ENCODE data around the gene CDK5. TPM values are rescaled to one million over a fixed set of nuclear protein-coding genes. Genes with fewer than 3 reads are reported as not detected.

CDK5 gene
- total and polyA plus RNA-seq, 9 of the 15 experiments (the other 6 are each of a cell fraction or from before 2014, with no cell fraction given) = 3.2 to 38.0 (median 27.5) TPM

- TF ChIP-seq TAF1 (IDR thresholded peaks at IDR 0.05; ENCODE audit: control insufficient read depth, extremely low read depth, insufficient read depth, low read length, severe bottlenecking) (no peak), ZNF696 (CRISPR knock-in tag; conservative IDR thresholded peaks at IDR 0.05) (no peak), E2F6 (IDR thresholded peaks at IDR 0.05; ENCODE audit: borderline replicate concordance in 1 of 2, extremely low read depth in 1 of 2, insufficient read depth in 1 of 2, insufficient read length in 1 of 2, low read depth in 1 of 2, low read length in 1 of 2, poor library complexity in 1 of 2, severe bottlenecking in 1 of 2) (no peak), ZNF140 (CRISPR knock-in tag; IDR thresholded peaks at IDR 0.05) (no peak), MXD1 (CRISPR knock-in tag; IDR thresholded peaks at IDR 0.05; ENCODE audit: borderline replicate concordance, poor library complexity, severe bottlenecking) (no peak), BDP1 (IDR thresholded peaks at IDR 0.05; ENCODE audit: insufficient read depth, insufficient read length) (no peak), BCL6 (CRISPR knock-in tag; IDR thresholded peaks at IDR 0.05) (no peak), KDM5B (IDR thresholded peaks at IDR 0.05; ENCODE audit: insufficient replicate concordance, low read depth, low read length) (peak; percentile 24), MEF2A (IDR thresholded peaks at IDR 0.05; ENCODE audit: control insufficient read depth, low read depth, low read length) (no peak), ETV5 (CRISPR knock-in tag; IDR thresholded peaks at IDR 0.05; ENCODE audit: low read depth) (no peak), TSHZ1 (CRISPR knock-in tag; IDR thresholded peaks at IDR 0.05) (no peak), TGIF2 (CRISPR knock-in tag; IDR thresholded peaks at IDR 0.05) (no peak), SRSF1 (IDR thresholded peaks at IDR 0.05; ENCODE audit: low read depth, low read length) (no peak), AFF1 (IDR thresholded peaks at IDR 0.05; ENCODE audit: low read depth in 1 of 2, partially characterized antibody in 2 of 2) (peak in 1 of 2 experiments; percentile 9), HDAC1 (IDR thresholded peaks at IDR 0.05) (no peak), NCOA6 (IDR thresholded peaks at IDR 0.05) (no peak), SLC30A9 (CRISPR knock-in tag; IDR thresholded peaks at IDR 0.05) (no peak), BACH1 (tag; IDR thresholded peaks at IDR 0.05) (0 out of 2 replicates have a peak, but pooled peaks have one; percentile 36)
Observed at GRCh38 chr7:151028948-151029501, 28.7 kb downstream of the CDK5 start (continued).

Measured in K562 (cell line).